NCI-H748 treated with DMSO at 0.1 percent for 48 hours (cell line): ENCODE data around the gene PCYOX1L.

Source experiments
- DNase-seq: peaks from one replicate; lab custom pipeline; 2025; lab: John Stamatoyannopoulos, UW

The PCYOX1L gene

DNA sequence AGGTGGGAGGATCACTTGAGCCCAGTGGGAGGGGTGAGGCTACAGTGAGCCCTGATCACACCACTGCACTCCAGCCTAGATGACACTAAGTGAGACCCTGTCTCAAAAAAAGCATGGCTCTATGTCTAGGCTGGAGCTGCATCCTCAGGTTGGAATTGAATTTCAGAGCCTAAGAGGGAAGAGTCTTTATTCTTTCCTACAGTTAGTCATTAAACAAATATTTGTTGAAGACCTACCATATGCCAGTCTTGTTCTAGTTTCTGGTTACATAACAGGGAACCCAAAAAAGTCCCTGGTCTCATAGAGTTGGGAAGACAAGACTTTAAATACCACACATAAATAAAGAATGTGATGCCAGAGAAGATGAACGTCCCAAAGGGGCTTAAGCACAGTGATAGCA is 19.5 kb upstream of the PCYOX1L start:
- no peak for DNase-seq

GRCh38 chr5:149340920-149341319 is 16.9 kb upstream of the PCYOX1L start:
- DNase-seq = no peak

- DNase-seq = no peak
Observed at GRCh38 chr5:149341876-149342275, 16.0 kb upstream of the PCYOX1L start.

DNA sequence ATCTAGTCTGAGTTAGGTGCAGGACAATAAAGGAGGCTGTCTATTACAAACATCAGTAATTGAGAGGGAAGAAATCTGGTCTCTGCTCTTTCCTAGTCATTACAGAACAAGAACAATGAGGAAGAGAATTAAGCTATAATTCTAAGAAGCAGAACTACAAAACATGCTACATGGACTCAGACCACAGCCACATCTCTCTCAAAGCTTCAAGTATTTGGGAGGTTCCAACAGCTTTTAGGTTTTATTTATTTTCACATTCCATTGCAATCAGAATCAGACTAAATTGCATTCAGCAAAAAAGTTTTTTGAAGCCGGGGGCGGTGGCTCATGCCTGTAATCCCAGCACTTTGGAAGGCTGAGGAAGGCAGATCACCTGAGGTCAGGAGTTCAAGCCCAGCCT is 13.7 kb upstream of the PCYOX1L start:
- no peak for DNase-seq

DNA sequence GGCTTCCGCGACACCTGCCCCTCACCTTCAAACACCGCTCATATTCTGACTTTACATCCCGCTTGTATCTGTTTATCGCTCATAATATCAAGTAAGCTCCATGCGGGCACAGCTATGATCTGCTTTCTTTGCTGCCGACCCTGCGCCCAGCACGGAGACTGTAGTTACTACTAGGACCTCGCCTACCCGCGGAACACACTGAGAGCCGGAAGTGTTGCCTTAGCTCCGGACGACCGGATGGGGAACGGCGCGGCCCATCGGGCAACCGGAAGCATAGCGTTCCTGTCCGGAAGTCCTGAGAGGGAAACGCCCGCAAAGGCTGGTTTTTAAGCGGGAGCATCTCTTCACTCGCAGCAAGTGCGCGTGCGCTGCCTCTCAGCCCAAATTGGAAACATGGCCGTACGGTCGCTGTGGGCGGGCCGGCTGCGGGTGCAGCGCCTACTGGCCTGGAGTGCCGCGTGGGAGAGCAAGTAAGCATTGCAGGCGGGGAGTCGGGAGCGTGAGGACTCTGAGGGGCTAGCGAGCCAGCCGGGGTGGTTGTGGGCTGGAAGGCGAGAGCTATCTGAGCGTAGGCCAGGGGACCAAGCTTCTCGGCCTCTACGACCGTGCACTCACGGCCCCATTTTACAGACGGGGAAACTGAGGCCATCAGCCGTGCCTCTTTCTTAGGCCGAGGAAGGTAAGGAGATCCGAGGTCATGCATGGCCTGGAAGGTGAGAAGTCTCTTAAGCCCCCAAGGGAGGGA is 12.5 kb upstream of the PCYOX1L start, which contains the start of gene GRPEL2:
Gene GRPEL2 (plus strand): TSS at position 353 of the 745 bp plus-strand sequence. CDS start 41 bp downstream, at position 394.
- peak; percentile 90 for DNase-seq

DNA sequence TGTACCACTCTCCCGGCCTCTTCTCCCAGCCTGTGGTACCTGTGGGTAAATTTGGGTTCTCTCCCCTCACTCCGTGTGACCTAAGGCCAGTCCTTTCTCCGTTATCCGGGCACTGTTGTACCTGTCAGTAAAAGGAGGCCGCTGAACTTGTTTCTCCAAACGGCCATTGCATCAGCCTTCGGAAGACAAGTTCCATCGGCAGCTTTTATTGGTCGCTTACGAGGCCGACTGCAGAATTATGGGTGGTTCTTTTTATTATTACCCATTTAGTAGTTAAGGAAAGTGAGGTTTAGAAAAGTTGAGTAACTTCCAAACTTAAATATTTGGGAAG is 12.0 kb upstream of the PCYOX1L start:
- peak; percentile 14 for DNase-seq

DNA sequence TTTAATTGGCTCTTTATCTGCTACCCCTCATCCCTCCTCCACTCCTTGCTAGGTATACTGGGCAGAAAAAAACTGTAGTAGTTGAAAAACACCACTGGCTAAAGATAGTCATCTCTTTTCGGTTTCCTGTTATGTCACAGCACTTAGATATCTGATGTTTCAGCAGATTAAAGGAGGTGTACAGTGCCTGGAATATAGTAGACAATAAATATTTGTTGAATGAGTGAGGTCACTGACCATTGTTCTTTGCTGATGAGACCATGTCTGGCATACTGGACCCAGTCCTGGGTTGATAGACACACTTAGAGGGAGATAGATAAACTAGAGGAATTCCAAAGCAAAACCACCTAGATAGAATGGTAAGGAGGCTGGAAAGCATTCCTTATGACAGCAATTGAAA is 9.3 kb upstream of the PCYOX1L start:
- no peak for DNase-seq

- DNase-seq = no peak
Observed at GRCh38 chr5:149349382-149349781, 8.5 kb upstream of the PCYOX1L start.

- DNase-seq = no peak
Observed at GRCh38 chr5:149352169-149352568, 5.7 kb upstream of the PCYOX1L start.

DNA sequence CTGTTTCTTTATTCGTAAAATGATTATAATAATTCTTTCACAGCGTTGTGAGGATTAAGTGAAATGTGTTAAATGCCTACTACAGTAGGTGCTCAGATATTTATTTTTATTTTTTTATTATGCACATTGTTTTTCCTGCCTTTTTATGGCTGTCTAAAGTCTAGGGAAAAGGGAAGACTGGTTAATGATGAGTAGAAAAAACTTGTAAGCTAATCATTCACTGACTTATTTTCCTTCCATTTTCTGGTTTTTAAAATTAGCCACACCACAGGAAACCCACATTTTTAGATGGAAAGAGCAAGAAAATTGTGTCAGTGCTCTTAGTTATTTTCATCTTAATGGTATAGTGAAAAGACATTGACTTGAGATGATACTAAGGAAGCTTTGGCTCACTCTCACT is 3.9 kb upstream of the PCYOX1L start:
- DNase-seq = no peak

- DNase-seq = no peak
Observed at GRCh38 chr5:149355688-149356087, 2.2 kb upstream of the PCYOX1L start.

GRCh38 chr5:149356391-149356790 is 1.5 kb upstream of the PCYOX1L start:
- no peak for DNase-seq

GRCh38 chr5:149358294-149358651 is 427 bp downstream of the PCYOX1L start:
- peak; percentile 14 for DNase-seq

- DNase-seq = no peak
Observed at GRCh38 chr5:149358868-149359495, 1.1 kb downstream of the PCYOX1L start.

GRCh38 chr5:149360272-149360671 is 2.4 kb downstream of the PCYOX1L start:
- no peak for DNase-seq

DNA sequence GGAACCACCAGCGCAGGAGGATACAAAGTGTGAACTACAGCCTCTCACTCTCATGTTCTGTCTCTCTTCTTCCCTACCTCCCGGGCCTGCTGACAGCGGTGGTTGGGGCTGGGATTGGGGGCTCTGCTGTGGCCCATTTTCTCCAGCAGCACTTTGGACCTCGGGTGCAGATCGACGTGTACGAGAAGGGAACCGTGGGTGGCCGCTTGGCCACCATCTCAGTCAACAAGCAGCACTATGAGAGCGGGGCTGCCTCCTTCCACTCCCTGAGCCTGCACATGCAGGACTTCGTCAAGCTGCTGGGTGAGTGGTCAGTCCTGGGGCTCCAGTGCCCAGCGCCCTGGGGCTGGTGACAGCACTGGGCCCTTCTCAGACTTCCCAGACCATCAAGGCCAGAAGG is 4.7 kb downstream of the PCYOX1L start:
- DNase-seq = no peak

- DNase-seq = no peak
Observed at GRCh38 chr5:149363358-149363757, 5.5 kb downstream of the PCYOX1L start.

GRCh38 chr5:149363936-149364335 is 6.1 kb downstream of the PCYOX1L start:
- DNase-seq = no peak

- no peak for DNase-seq
Observed at GRCh38 chr5:149364719-149365118, 6.9 kb downstream of the PCYOX1L start.

GRCh38 chr5:149365418-149365817 is 7.6 kb downstream of the PCYOX1L start:
- DNase-seq = no peak

DNA sequence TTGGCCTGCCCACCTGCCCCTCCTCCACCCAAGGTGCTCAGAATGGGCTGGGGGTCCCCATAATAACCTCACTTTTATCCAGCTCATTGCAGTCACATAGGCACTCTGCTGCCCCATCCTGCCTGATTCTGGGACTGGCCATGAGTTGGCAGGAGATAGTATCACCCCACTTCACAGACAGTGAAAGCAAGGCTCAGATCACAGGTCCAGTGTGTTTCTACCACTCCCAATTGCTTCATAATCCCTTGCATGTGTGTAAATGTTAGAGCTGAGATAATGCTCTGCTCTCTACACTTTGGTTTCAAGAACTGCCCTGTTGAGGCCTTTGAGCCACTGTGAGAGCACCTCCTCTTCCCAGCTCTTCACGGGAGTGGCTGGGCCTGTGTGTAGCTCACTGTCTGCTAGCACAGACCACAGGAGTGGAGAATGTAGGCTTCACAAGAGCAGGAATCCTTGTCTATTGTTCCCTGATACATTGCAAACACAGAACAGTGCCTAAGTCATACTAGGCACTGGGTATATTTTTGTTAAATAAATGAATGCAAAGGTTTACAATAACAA is 8.4 kb downstream of the PCYOX1L start:
- DNase-seq = no peak

GRCh38 chr5:149367249-149367971 is 9.6 kb downstream of the PCYOX1L start:
- DNase-seq = peak; percentile 52
